Caco-2 (cell line): ENCODE results near the gene GCNT2. TPM values are rescaled to one million over a fixed set of nuclear protein-coding genes. Genes with fewer than 3 reads are reported as not detected.
"Not testable (repeated sequence)": the region's sequence is repeated elsewhere in the genome, so short reads cannot be mapped to it uniquely, and the experiment has no call there.

Experiments
- BruUV-seq: library from RNA; stranded (reverse); fragments of 400-500 nt; replicated peaks from 2 replicates; lab custom pipeline; 2021; lab: Mats Ljungman, UMichigan
- CTCF ChIA-PET: fragments of 300-600 bp; sonication (Branson Sonifier 250); formaldehyde crosslinking; loops from one replicate; lab custom pipeline; 2022; ENCODE audit warnings: antibody characterized with exemption; lab: Charles Lee
- POLR2A ChIA-PET: fragments of 300-600 bp; sonication (Branson Sonifier 250); formaldehyde crosslinking; loops from one replicate; lab custom pipeline; 2022; ENCODE audit warnings: antibody characterized with exemption; lab: Charles Lee
- DNase-seq, 2 experiments: peaks; one replicate each; pipeline versions ENCODE4 v3.0.0 to v3.0.0-alpha.2; 2020 to 2022
- H3K27me3 ChIP-seq: replicated peaks from 2 replicates; pipeline ENCODE4 v1.6.0; 2011; ENCODE audit warnings: low read length; ENCODE audit not compliant: control insufficient read depth, insufficient read depth
- H3K36me3 ChIP-seq: 2 replicates; pipeline ENCODE4 v1.5.1; 2011; ENCODE audit warnings: low read length; ENCODE audit not compliant: control insufficient read depth, insufficient read depth
- H3K4me1 ChIP-seq: fragments of 250-450 bp; sonication (Bioruptor Pico); 2 replicates; pipeline ENCODE4 v1.5.1; 2020; ENCODE audit warnings: mild to moderate bottlenecking
- H3K4me3 ChIP-seq: 2 replicates; pipeline ENCODE4 v1.5.1; 2011; ENCODE audit warnings: low read depth, mild to moderate bottlenecking, control low read depth, low read length
- H3K9me3 ChIP-seq: fragments of 250-450 bp; sonication (Bioruptor Pico); 2 replicates; pipeline ENCODE4 v1.5.1; 2020; ENCODE audit warnings: mild to moderate bottlenecking, moderate library complexity
- H3K27ac Mint-ChIP-seq: one replicate; pipeline ENCODE4 v1.8.0; 2022; ENCODE audit warnings: mixed read lengths; ENCODE audit not compliant: unreplicated experiment
- H3K27me3 Mint-ChIP-seq: one replicate; pipeline ENCODE4 v1.8.0; 2022; ENCODE audit warnings: mixed read lengths; ENCODE audit not compliant: insufficient read depth, unreplicated experiment
- H3K36me3 Mint-ChIP-seq: one replicate; pipeline ENCODE4 v1.8.0; 2022; ENCODE audit warnings: mild to moderate bottlenecking, mixed read lengths; ENCODE audit not compliant: insufficient read depth, unreplicated experiment
- H3K4me1 Mint-ChIP-seq: one replicate; pipeline ENCODE4 v1.8.0; 2022; ENCODE audit warnings: low read depth, mixed read lengths; ENCODE audit not compliant: unreplicated experiment
- H3K4me3 Mint-ChIP-seq: one replicate; pipeline ENCODE4 v1.8.0; 2022; ENCODE audit warnings: mild to moderate bottlenecking, moderate library complexity, mixed read lengths; ENCODE audit not compliant: unreplicated experiment
- H3K9me3 Mint-ChIP-seq: one replicate; pipeline ENCODE4 v1.8.0; 2022; ENCODE audit warnings: mixed read lengths; ENCODE audit not compliant: unreplicated experiment
- CTCF ChIP-seq, 2 experiments: fragments of 200-600 bp in 1 of 2; IDR thresholded peaks; 1 replicate in 1 of 2; 2 replicates in 1 of 2; pipeline versions ENCODE4 v1.5.1 to v1.8.0; 2011 to 2022; ENCODE audit warnings: antibody characterized with exemption in 1 of 2, control low read depth in 1 of 2, inconsistent platforms in 1 of 2, low read depth in 1 of 2, low read length in 1 of 2, mild to moderate bottlenecking in 1 of 2, moderate library complexity in 1 of 2; ENCODE audit not compliant: insufficient read depth in 1 of 2, severe bottlenecking in 1 of 2, unreplicated experiment in 1 of 2
- intact Hi-C: fragments of 100-400 bp; cut with micrococcal nuclease; formaldehyde crosslinking; loops from one replicate; pipeline ENCODE4 v1.10.0; 2022; ENCODE audit not compliant: unreplicated experiment
- total RNA-seq: library from RNA; stranded (reverse); gene quantifications from 2 replicates; pipeline ENCODE4 v1.2.3, GENCODE V29; 2022

The GCNT2 gene
- total RNA-seq, 1 experiment from 2014 or later: 70.7 TPM

GRCh38 chr6:10491463-10491862 is 29.7 kb upstream of the GCNT2 start:
- ChIA-PET POLR2A (no interaction called here), CTCF (no interaction called here)
- H3K4me3 ChIP-seq: no peak overlapping the region
- H3K9me3 ChIP-seq: no peaks in the 10 kb centered on the region
- no peaks in the 10 kb centered on the region for H3K4me1 ChIP-seq
- BruUV-seq: no TSS peak
- no peak for DNase-seq
- no peaks in the 10 kb centered on the region for H3K27me3 ChIP-seq
- Mint-ChIP-seq H3K4me1 (no peaks in the 10 kb centered on the region), H3K27me3 (no peaks in the 10 kb centered on the region), H3K9me3 (no peaks in the 10 kb centered on the region), H3K4me3 (no peak overlapping the region), H3K36me3 (no peaks in the 10 kb centered on the region), H3K27ac (no peak overlapping the region)
- TF ChIP-seq CTCF (IDR thresholded peaks at IDR 0.05; ENCODE audit: insufficient read depth in 1 of 2, low read depth in 1 of 2, low read length in 1 of 2, severe bottlenecking in 1 of 2, unreplicated experiment in 1 of 2): no peak
- H3K36me3 ChIP-seq: no peaks in the 10 kb centered on the region
- intact Hi-C loops: no loop called here

- DNase-seq, H3K4me3 Mint-ChIP-seq, H3K27me3 Mint-ChIP-seq, intact Hi-C loops, H3K9me3 ChIP-seq, H3K36me3 Mint-ChIP-seq, H3K4me1 Mint-ChIP-seq, H3K27ac Mint-ChIP-seq, H3K27me3 ChIP-seq, BruUV-seq, H3K36me3 ChIP-seq, H3K9me3 Mint-ChIP-seq, H3K4me1 ChIP-seq, H3K4me3 ChIP-seq: not testable (repeated sequence)
- POLR2A ChIA-PET: interaction anchor here (0.7 kb wide), 1 partner anchor 132 kb away, joined by 3 read pairs; no protein-coding TSS in a partner anchor
- CTCF ChIA-PET: interaction anchor here (0.8 kb wide), 1 partner anchor 10 kb away, joined by 3 read pairs; no protein-coding TSS in a partner anchor
These were observed 29.2 kb upstream of the GCNT2 start for GRCh38 chr6:10491905-10492304.

- Mint-ChIP-seq H3K4me3 (no peak overlapping the region), H3K36me3 (no peaks in the 10 kb centered on the region), H3K9me3 (no peaks in the 10 kb centered on the region), H3K4me1 (no peaks in the 10 kb centered on the region), H3K27me3 (no peaks in the 10 kb centered on the region), H3K27ac (no peak overlapping the region)
- Histone ChIP-seq H3K36me3 (no peaks in the 10 kb centered on the region), H3K27me3 (no peaks in the 10 kb centered on the region), H3K9me3 (no peaks in the 10 kb centered on the region), H3K4me3 (no peak overlapping the region), H3K4me1 (no peaks in the 10 kb centered on the region)
- intact Hi-C loops: no loop called here
- no TSS peak for BruUV-seq
- CTCF ChIA-PET: no interaction called here
- TF ChIP-seq CTCF (IDR thresholded peaks at IDR 0.05; ENCODE audit: insufficient read depth in 1 of 2, low read depth in 1 of 2, low read length in 1 of 2, severe bottlenecking in 1 of 2, unreplicated experiment in 1 of 2): no peak
- no peak for DNase-seq
- POLR2A ChIA-PET: no interaction called here
These were observed 26.1 kb upstream of the GCNT2 start for GRCh38 chr6:10495029-10495428.
